ENCODE data around the gene CACNA1C. TPM values are rescaled to one million over a fixed set of nuclear protein-coding genes. Genes with fewer than 3 reads are reported as not detected.

Gene CACNA1C
- total and polyA plus RNA-seq, 8 donors, result 0.31 to 55.8 (median 7.2) TPM

GRCh38 chr12:2411616-2412304 lies 359.0 kb downstream of the CACNA1C start:
- WGBS, 5 donors, result 49 to 80% (median 67%) methylated on average over 12 of the region's 12 CpGs
- Histone ChIP-seq H3K4me1 (no peaks in the 10 kb centered on the region), H3K36me3 (no peaks in the 10 kb centered on the region), H3K27me3 (peaks cover 0 to 5% (median 3%) of the 10 kb centered on the region in 3 donors), H3K9me3 (no peaks in the 10 kb centered on the region), H3K27ac (no peak overlapping the region), H3K4me3 (no peak overlapping the region)
- DNase-seq, result no peak
- TF ChIP-seq POLR2A (IDR thresholded peaks at IDR 0.05), result no peak
- TF ChIP-seq CTCF (IDR thresholded peaks at IDR 0.05), result no peak
- no peak for TF ChIP-seq EP300 (IDR thresholded peaks at IDR 0.05)
- TF ChIP-seq POLR2AphosphoS5 (IDR thresholded peaks at IDR 0.05), result no peak
- intact Hi-C loops (cut with DNase I; ENCODE audit: low total_unique reads), result no loop called here

GRCh38 chr12:2412305-2412643 lies 359.5 kb downstream of the CACNA1C start:
- Histone ChIP-seq H3K27me3 (peaks cover 0 to 5% (median 3%) of the 10 kb centered on the region in 3 donors), H3K36me3 (no peaks in the 10 kb centered on the region), H3K4me3 (no peak overlapping the region), H3K27ac (no peak overlapping the region), H3K4me1 (no peaks in the 10 kb centered on the region), H3K9me3 (no peaks in the 10 kb centered on the region)
- TF ChIP-seq POLR2AphosphoS5 (IDR thresholded peaks at IDR 0.05), result no peak
- TF ChIP-seq CTCF (IDR thresholded peaks at IDR 0.05), result no peak
- TF ChIP-seq POLR2A (IDR thresholded peaks at IDR 0.05), result no peak
- TF ChIP-seq EP300 (IDR thresholded peaks at IDR 0.05), result no peak
- no peak for DNase-seq
- intact Hi-C loops (cut with DNase I; ENCODE audit: low total_unique reads), result no loop called here
- 33 to 73% (median 56%) methylated on average over 9 of the region's 9 CpGs for WGBS, 5 donors

- Histone ChIP-seq H3K4me1 (no peaks in the 10 kb centered on the region), H3K9me3 (no peaks in the 10 kb centered on the region), H3K27me3 (peaks cover 0 to 5% (median 3%) of the 10 kb centered on the region in 3 donors), H3K4me3 (no peak overlapping the region), H3K36me3 (no peaks in the 10 kb centered on the region), H3K27ac (no peak overlapping the region)
- intact Hi-C loops (cut with DNase I; ENCODE audit: low total_unique reads), result no loop called here
- TF ChIP-seq POLR2A (IDR thresholded peaks at IDR 0.05) (no peak), CTCF (IDR thresholded peaks at IDR 0.05) (no peak), POLR2AphosphoS5 (IDR thresholded peaks at IDR 0.05) (no peak)
- no peak for DNase-seq
- 87 to 94% (median 93%) methylated on average over 8 of the region's 8 CpGs for WGBS, 5 donors
Observed at GRCh38 chr12:2413301-2413700, 360.5 kb downstream of the CACNA1C start.

- no peaks in the 10 kb centered on the region for H3K4me1 ChIP-seq
- no peak for DNase-seq
Observed at GRCh38 chr12:2413999-2414792, 361.4 kb downstream of the CACNA1C start.

More at GRCh38 chr12:2413999-2414792, 361.4 kb downstream of the CACNA1C start:
- no peaks in the 10 kb centered on the region for H3K9me3 ChIP-seq
- TF ChIP-seq POLR2AphosphoS5 (IDR thresholded peaks at IDR 0.05), result no peak
- TF ChIP-seq EP300 (IDR thresholded peaks at IDR 0.05), result no peak
- no peak for TF ChIP-seq POLR2A (IDR thresholded peaks at IDR 0.05)
- TF ChIP-seq CTCF (IDR thresholded peaks at IDR 0.05), result no peak
- WGBS, 5 donors, result 74 to 81% (median 78%) methylated on average over 13 of the region's 13 CpGs
- H3K36me3 ChIP-seq, result no peaks in the 10 kb centered on the region
- H3K27me3 ChIP-seq, result peaks cover 0 to 5% (median 3%) of the 10 kb centered on the region in 3 donors
- intact Hi-C loops (cut with DNase I; ENCODE audit: low total_unique reads), result no loop called here
- no peak overlapping the region for H3K27ac ChIP-seq
- no peak overlapping the region for H3K4me3 ChIP-seq
